ENCODE measurements around the gene B3GNT9. TPM values are rescaled to one million over a fixed set of nuclear protein-coding genes. Genes with fewer than 3 reads are reported as not detected.
A peak's percentile ranks its signal among the peaks of the same experiment; 100 is the strongest.

The B3GNT9 gene
- total RNA-seq, 1 experiment from 2014 or later: 6.8 TPM

GRCh38 chr16:67198238-67198734 lies 47.5 kb upstream of the B3GNT9 start:
- Mint-ChIP-seq H3K4me1 (ENCODE audit: low read depth, unreplicated experiment) (peaks cover 36% of the 10 kb centered on the region), H3K36me3 (ENCODE audit: insufficient read depth, unreplicated experiment) (peaks cover 94% of the 10 kb centered on the region), H3K4me3 (ENCODE audit: low read depth, unreplicated experiment) (no peak overlapping the region), H3K27ac (ENCODE audit: unreplicated experiment) (peak overlapping the region; percentile 76), H3K27me3 (ENCODE audit: unreplicated experiment) (no peaks in the 10 kb centered on the region), H3K9me3 (ENCODE audit: low read depth, unreplicated experiment) (no peaks in the 10 kb centered on the region)
- DNase-seq: peak; percentile 83
- CTCF ChIA-PET: interaction anchor here (0.6 to 2.9 kb wide), 13 partner anchors 13 to 244 kb away, joined by 3 to 9 read pairs (median 5); partner anchors contain the start of genes FHOD1 and TMEM208
- TF ChIP-seq CTCF (IDR thresholded peaks at IDR 0.05; ENCODE audit: unreplicated experiment): peak; percentile 86
- BruUV-seq (replicated peaks): no TSS peak
- intact Hi-C loops (cut with micrococcal nuclease; ENCODE audit: unreplicated experiment): no loop called here

GRCh38 chr16:67197704-67198103 lies 46.9 kb upstream of the B3GNT9 start:
- Mint-ChIP-seq H3K4me3 (ENCODE audit: low read depth, unreplicated experiment) (no peak overlapping the region), H3K4me1 (ENCODE audit: low read depth, unreplicated experiment) (peaks cover 38% of the 10 kb centered on the region), H3K27me3 (ENCODE audit: unreplicated experiment) (no peaks in the 10 kb centered on the region), H3K27ac (ENCODE audit: unreplicated experiment) (no peak overlapping the region), H3K9me3 (ENCODE audit: low read depth, unreplicated experiment) (no peaks in the 10 kb centered on the region), H3K36me3 (ENCODE audit: insufficient read depth, unreplicated experiment) (peaks cover 94% of the 10 kb centered on the region)
- no peak for DNase-seq
- TF ChIP-seq CTCF (IDR thresholded peaks at IDR 0.05; ENCODE audit: unreplicated experiment): no peak
- intact Hi-C loops (cut with micrococcal nuclease; ENCODE audit: unreplicated experiment): no loop called here
- CTCF ChIA-PET: interaction anchor here (0.6 to 2.9 kb wide), 11 partner anchors 12 to 244 kb away, joined by 3 to 9 read pairs (median 5); partner anchors contain the start of genes FHOD1 and TMEM208
- BruUV-seq (replicated peaks): no TSS peak

- TF ChIP-seq CTCF (IDR thresholded peaks at IDR 0.05; ENCODE audit: unreplicated experiment): no peak
- H3K4me3 Mint-ChIP-seq (ENCODE audit: low read depth, unreplicated experiment): no peak overlapping the region
Measured at GRCh38 chr16:67196881-67197280, 46.1 kb upstream of the B3GNT9 start.

GRCh38 chr16:67195676-67196075 lies 44.9 kb upstream of the B3GNT9 start:
- Mint-ChIP-seq H3K4me3 (ENCODE audit: low read depth, unreplicated experiment) (no peak overlapping the region), H3K4me1 (ENCODE audit: low read depth, unreplicated experiment) (peaks cover 47% of the 10 kb centered on the region), H3K27ac (ENCODE audit: unreplicated experiment) (no peak overlapping the region), H3K27me3 (ENCODE audit: unreplicated experiment) (no peaks in the 10 kb centered on the region), H3K36me3 (ENCODE audit: insufficient read depth, unreplicated experiment) (peaks cover 90% of the 10 kb centered on the region), H3K9me3 (ENCODE audit: low read depth, unreplicated experiment) (no peaks in the 10 kb centered on the region)
- TF ChIP-seq CTCF (IDR thresholded peaks at IDR 0.05; ENCODE audit: unreplicated experiment): no peak
- DNase-seq: no peak
- intact Hi-C loops (cut with micrococcal nuclease; ENCODE audit: unreplicated experiment): no loop called here
- CTCF ChIA-PET: interaction anchor here (0.6 to 1.0 kb wide), 2 partner anchors 8 to 180 kb away, joined by 3 to 6 read pairs; no protein-coding TSS in a partner anchor
- no TSS peak for BruUV-seq (replicated peaks)

More at GRCh38 chr16:67196881-67197280, 46.1 kb upstream of the B3GNT9 start:
- no peaks in the 10 kb centered on the region for H3K27me3 Mint-ChIP-seq (ENCODE audit: unreplicated experiment)
- peaks cover 38% of the 10 kb centered on the region for H3K4me1 Mint-ChIP-seq (ENCODE audit: low read depth, unreplicated experiment)
- DNase-seq: no peak
- CTCF ChIA-PET: interaction anchor here (2.9 kb wide), 1 partner anchor 243 kb away, joined by 7 read pairs; no protein-coding TSS in a partner anchor
- intact Hi-C loops (cut with micrococcal nuclease; ENCODE audit: unreplicated experiment): no loop called here
- H3K27ac Mint-ChIP-seq (ENCODE audit: unreplicated experiment): no peak overlapping the region
- H3K9me3 Mint-ChIP-seq (ENCODE audit: low read depth, unreplicated experiment): no peaks in the 10 kb centered on the region
- BruUV-seq (replicated peaks): no TSS peak
- peaks cover 95% of the 10 kb centered on the region for H3K36me3 Mint-ChIP-seq (ENCODE audit: insufficient read depth, unreplicated experiment)

Data from Calu3 (cell line).